NB4 (cell line): ENCODE data around the gene FAM53A.

Experiments
- CTCF ChIP-seq: IDR thresholded peaks from one replicate; pipeline ENCODE4 v1.5.1; 2012; ENCODE audit warnings: low read depth, low read length
- MAX ChIP-seq: IDR thresholded peaks from 2 replicates; pipeline ENCODE4 v1.6.1; 2011; ENCODE audit warnings: low read depth, low read length
- MYC ChIP-seq: IDR thresholded peaks from 2 replicates; pipeline ENCODE4 v1.6.1; 2011; ENCODE audit warnings: low read depth, low read length
- POLR2A ChIP-seq: IDR thresholded peaks from 2 replicates; pipeline ENCODE4 v1.6.1; 2011; ENCODE audit warnings: mild to moderate bottlenecking; ENCODE audit not compliant: insufficient read length; ENCODE audit errors: extremely low read depth

- no peak for TF ChIP-seq CTCF
- no peak for TF ChIP-seq POLR2A
- no peak; the same call in 1 of the 2 replicates for TF ChIP-seq MAX
- TF ChIP-seq MYC = no peak
These were observed 27.0 kb upstream of the FAM53A start for GRCh38 chr4:1711055-1711570.
